ENCODE results near the gene FANCC. TPM values are rescaled to one million over a fixed set of nuclear protein-coding genes. Genes with fewer than 3 reads are reported as not detected.

The FANCC gene
- total and polyA plus RNA-seq, 2 of the 13 experiments (the other 11 are each of a cell fraction or from before 2014, with no cell fraction given): 7.4 to 8.6 TPM

GRCh38 chr9:95316794-95317118 is 753 bp downstream of the FANCC start (continued):
- no peak for TF ChIP-seq HNF1A (IDR thresholded peaks at IDR 0.05; ENCODE audit: low read depth)
- TF ChIP-seq HNF1A (CRISPR knock-in tag; IDR thresholded peaks at IDR 0.05; ENCODE audit: borderline replicate concordance): no peak
- TF ChIP-seq AKAP8 (CRISPR knock-in tag; IDR thresholded peaks at IDR 0.05): no peak
- no peak for TF ChIP-seq ZNF230 (CRISPR knock-in tag; IDR thresholded peaks at IDR 0.05)
- no peak for TF ChIP-seq THRA (CRISPR knock-in tag; IDR thresholded peaks at IDR 0.05; ENCODE audit: borderline replicate concordance)
- TF ChIP-seq ZNF142 (CRISPR knock-in tag; IDR thresholded peaks at IDR 0.05): 0 out of 2 replicates have a peak, but pooled peaks have one; percentile 39
- TF ChIP-seq MATR3 (CRISPR knock-in tag; IDR thresholded peaks at IDR 0.05): no peak
- TF ChIP-seq ZNF468 (CRISPR knock-in tag; IDR thresholded peaks at IDR 0.05): no peak
- no peak for TF ChIP-seq IRF1 (CRISPR knock-in tag; IDR thresholded peaks at IDR 0.05; ENCODE audit: low read depth)
- TF ChIP-seq, protein P1, sequence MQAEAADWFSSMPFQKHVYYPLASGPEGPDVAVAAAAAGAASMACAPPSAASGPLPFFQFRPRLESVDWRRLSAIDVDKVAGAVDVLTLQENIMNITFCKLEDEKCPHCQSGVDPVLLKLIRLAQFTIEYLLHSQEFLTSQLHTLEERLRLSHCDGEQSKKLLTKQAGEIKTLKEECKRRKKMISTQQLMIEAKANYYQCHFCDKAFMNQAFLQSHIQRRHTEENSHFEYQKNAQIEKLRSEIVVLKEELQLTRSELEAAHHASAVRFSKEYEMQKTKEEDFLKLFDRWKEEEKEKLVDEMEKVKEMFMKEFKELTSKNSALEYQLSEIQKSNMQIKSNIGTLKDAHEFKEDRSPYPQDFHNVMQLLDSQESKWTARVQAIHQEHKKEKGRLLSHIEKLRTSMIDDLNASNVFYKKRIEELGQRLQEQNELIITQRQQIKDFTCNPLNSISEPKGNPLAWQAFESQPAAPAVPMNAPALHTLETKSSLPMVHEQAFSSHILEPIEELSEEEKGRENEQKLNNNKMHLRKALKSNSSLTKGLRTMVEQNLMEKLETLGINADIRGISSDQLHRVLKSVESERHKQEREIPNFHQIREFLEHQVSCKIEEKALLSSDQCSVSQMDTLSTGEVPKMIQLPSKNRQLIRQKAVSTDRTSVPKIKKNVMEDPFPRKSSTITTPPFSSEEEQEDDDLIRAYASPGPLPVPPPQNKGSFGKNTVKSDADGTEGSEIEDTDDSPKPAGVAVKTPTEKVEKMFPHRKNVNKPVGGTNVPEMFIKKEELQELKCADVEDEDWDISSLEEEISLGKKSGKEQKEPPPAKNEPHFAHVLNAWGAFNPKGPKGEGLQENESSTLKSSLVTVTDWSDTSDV (CRISPR knock-in tag; IDR thresholded peaks at IDR 0.05): no peak
- TF ChIP-seq, protein P2, sequence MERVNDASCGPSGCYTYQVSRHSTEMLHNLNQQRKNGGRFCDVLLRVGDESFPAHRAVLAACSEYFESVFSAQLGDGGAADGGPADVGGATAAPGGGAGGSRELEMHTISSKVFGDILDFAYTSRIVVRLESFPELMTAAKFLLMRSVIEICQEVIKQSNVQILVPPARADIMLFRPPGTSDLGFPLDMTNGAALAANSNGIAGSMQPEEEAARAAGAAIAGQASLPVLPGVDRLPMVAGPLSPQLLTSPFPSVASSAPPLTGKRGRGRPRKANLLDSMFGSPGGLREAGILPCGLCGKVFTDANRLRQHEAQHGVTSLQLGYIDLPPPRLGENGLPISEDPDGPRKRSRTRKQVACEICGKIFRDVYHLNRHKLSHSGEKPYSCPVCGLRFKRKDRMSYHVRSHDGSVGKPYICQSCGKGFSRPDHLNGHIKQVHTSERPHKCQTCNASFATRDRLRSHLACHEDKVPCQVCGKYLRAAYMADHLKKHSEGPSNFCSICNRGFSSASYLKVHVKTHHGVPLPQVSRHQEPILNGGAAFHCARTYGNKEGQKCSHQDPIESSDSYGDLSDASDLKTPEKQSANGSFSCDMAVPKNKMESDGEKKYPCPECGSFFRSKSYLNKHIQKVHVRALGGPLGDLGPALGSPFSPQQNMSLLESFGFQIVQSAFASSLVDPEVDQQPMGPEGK (CRISPR knock-in tag; IDR thresholded peaks at IDR 0.05): peak; percentile 49
- TF ChIP-seq SIN3A (IDR thresholded peaks at IDR 0.05; ENCODE audit: borderline replicate concordance, low read depth, low read length): peak; percentile 42; the same call in 1 of the 2 replicates
